Neuronal stem cell (in vitro differentiated cells): ENCODE measurements around the gene TOX2.
A peak's percentile ranks its signal among the peaks of the same experiment; 100 is the strongest.

Source experiments
- DNase-seq: peaks from one replicate; pipeline ENCODE4 v3.0.0-alpha.2; 2013; ENCODE audit warnings: low spot score
- H2AFZ ChIP-seq: one replicate; pipeline ENCODE4 v1.6.1; 2013; ENCODE audit warnings: mild to moderate bottlenecking, low read length, inconsistent platforms
- H2AK5ac ChIP-seq: 2 replicates; pipeline ENCODE4 v1.6.1; 2013; ENCODE audit warnings: low read depth, mild to moderate bottlenecking, inconsistent platforms, low read length, moderate library complexity, mixed read lengths
- H2BK120ac ChIP-seq: 2 replicates; pipeline ENCODE4 v1.6.1; 2013; ENCODE audit warnings: low read depth, mild to moderate bottlenecking, inconsistent platforms, low read length, moderate library complexity, mixed read lengths
- H2BK12ac ChIP-seq: one replicate; pipeline ENCODE4 v1.6.1; 2013; ENCODE audit warnings: low read length, inconsistent platforms
- H2BK15ac ChIP-seq: 2 replicates; pipeline ENCODE4 v1.6.1; 2013; ENCODE audit warnings: mild to moderate bottlenecking, low read length, inconsistent platforms, mixed read lengths
- H2BK5ac ChIP-seq: one replicate; pipeline ENCODE4 v1.6.1; 2013; ENCODE audit warnings: inconsistent platforms, mild to moderate bottlenecking, low read length, moderate library complexity
- H3K14ac ChIP-seq: one replicate; pipeline ENCODE4 v1.6.1; 2013; ENCODE audit warnings: low read length, inconsistent platforms
- H3K18ac ChIP-seq: 2 replicates; pipeline ENCODE4 v1.6.1; 2013; ENCODE audit warnings: low read length, inconsistent platforms
- H3K23ac ChIP-seq: 2 replicates; pipeline ENCODE4 v1.6.1; 2013; ENCODE audit warnings: low read depth, mild to moderate bottlenecking, mixed read lengths, low read length, inconsistent platforms; ENCODE audit not compliant: poor library complexity
- H3K27ac ChIP-seq: replicated peaks from 3 replicates; pipeline ENCODE4 v1.5.1; 2013; ENCODE audit warnings: low read length, inconsistent platforms
- H3K27me3 ChIP-seq, 3 experiments: 2 replicates each; pipeline ENCODE4 v1.6.1; 2013; ENCODE audit warnings: low read length in 3 of 3, mild to moderate bottlenecking in 2 of 3, inconsistent platforms in 1 of 3, low read depth in 1 of 3, mixed read lengths in 1 of 3, moderate library complexity in 1 of 3; ENCODE audit not compliant: control insufficient read depth in 3 of 3, insufficient read depth in 3 of 3
- H3K36me3 ChIP-seq, 2 donors: replicated peaks in 1 of 2; 2 replicates each; pipeline ENCODE4 v1.6.1; 2013; ENCODE audit warnings: low read length in 2 of 2; ENCODE audit not compliant: control insufficient read depth in 2 of 2, insufficient read depth in 2 of 2
- H3K4ac ChIP-seq: 2 replicates; pipeline ENCODE4 v1.6.1; 2013; ENCODE audit warnings: inconsistent platforms, mild to moderate bottlenecking, low read length, moderate library complexity
- H3K4me1 ChIP-seq, 2 donors: 1 replicate in 1 of 2; 2 replicates in 1 of 2; pipeline ENCODE4 v1.6.1; 2013; ENCODE audit warnings: low read length in 2 of 2, low read depth in 1 of 2; ENCODE audit not compliant: control insufficient read depth in 2 of 2, insufficient read depth in 1 of 2
- H3K4me2 ChIP-seq: one replicate; pipeline ENCODE4 v1.6.1; 2013; ENCODE audit warnings: mild to moderate bottlenecking, low read length, inconsistent platforms; ENCODE audit not compliant: insufficient read depth, poor library complexity, severe bottlenecking
- H3K4me3 ChIP-seq, 2 donors: 2 replicates each; pipeline ENCODE4 v1.5.1; 2013; ENCODE audit warnings: low read length in 2 of 2, mild to moderate bottlenecking in 2 of 2, inconsistent platforms in 1 of 2, moderate library complexity in 1 of 2
- H3K79me1 ChIP-seq: one replicate; pipeline ENCODE4 v1.6.1; 2013; ENCODE audit warnings: low read depth, mild to moderate bottlenecking, inconsistent platforms, low read length, moderate library complexity
- H3K9ac ChIP-seq: one replicate; pipeline ENCODE4 v1.6.1; 2013; ENCODE audit warnings: mild to moderate bottlenecking, low read depth, low read length, inconsistent platforms; ENCODE audit not compliant: poor library complexity
- H3K9me3 ChIP-seq, 2 donors: replicated peaks in 1 of 2; 2 replicates each; pipeline versions ENCODE3 to v1.6.1; 2013; ENCODE audit warnings: low read length in 2 of 2, mild to moderate bottlenecking in 2 of 2, inconsistent platforms in 1 of 2, low read depth in 1 of 2, mixed read lengths in 1 of 2, moderate library complexity in 1 of 2; ENCODE audit not compliant: control insufficient read depth in 2 of 2, insufficient read depth in 1 of 2
- H4K8ac ChIP-seq: one replicate; pipeline ENCODE4 v1.6.1; 2013; ENCODE audit warnings: low read depth, mild to moderate bottlenecking, inconsistent platforms, low read length, moderate library complexity
- H4K91ac ChIP-seq: one replicate; pipeline ENCODE4 v1.6.1; 2013; ENCODE audit warnings: low read length, low read depth, mild to moderate bottlenecking, inconsistent platforms; ENCODE audit not compliant: poor library complexity
- WGBS, 2 donors: extraction: QIAGEN DNeasy Blood & Tissue Kit; methylation state at CpG; one replicate each; pipeline ENCODE4 v1.1.7; 2013; ENCODE audit warnings: missing lambda C conversion rate in 2 of 2, mixed read lengths in 1 of 2; ENCODE audit not compliant: insufficient read length in 2 of 2, insufficient replicate concordance in 1 of 2; ENCODE audit errors: extremely low coverage in 2 of 2; 5-methylcytosine and 5-hydroxymethylcytosine counted together

Gene TOX2

DNA sequence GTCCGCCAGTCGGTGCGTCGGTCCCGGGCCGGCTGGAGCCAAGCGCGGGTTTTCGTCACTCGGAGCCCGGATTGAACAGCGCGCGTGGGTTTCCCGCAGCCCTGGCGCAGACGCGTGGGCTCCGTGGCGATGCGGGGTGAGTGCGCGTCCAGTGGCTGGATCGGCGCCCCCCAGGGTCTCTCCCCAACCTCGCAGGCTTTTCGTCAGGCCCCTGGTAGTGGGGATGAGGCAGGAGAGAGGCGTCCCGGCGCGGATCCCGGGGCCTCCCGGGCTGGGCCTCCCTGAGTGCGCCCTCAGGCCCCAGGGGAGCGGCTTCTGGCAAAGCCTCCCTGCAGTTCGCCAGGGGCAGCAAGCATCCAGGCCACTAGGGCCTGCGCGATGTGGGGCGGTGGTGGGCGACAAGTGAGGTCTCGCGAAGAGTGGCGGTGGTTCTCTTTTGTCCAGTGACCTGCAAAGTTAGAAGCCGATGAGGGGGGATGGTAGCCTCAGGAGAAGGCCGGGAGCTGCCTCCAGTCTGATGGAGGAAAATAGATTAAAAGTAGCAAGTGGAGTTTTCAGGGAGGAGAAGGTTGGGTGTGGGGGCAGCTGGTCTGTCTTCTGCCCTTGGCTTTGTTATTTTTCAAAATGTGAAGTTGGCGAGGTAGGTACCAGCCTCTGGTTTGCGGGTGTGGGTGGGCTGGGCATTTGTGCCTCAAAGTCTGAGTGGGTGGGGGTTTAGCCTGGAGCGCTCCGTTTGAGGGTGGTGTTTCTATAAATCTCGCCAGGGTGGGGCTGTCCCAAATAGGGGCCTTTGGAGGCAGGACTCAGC is 1.6 kb downstream of the TOX2 start:
- no peaks in the 10 kb centered on the region for H3K36me3 ChIP-seq
- H4K91ac ChIP-seq = no peak overlapping the region
- peaks cover 13% of the 10 kb centered on the region in 2 donors for H3K4me1 ChIP-seq
- peak overlapping the region; percentile 88 for H2BK5ac ChIP-seq
- peak overlapping the region; percentile 2 for H3K14ac ChIP-seq
- no CpG with 5 or more reads among the region's 50 CpGs for WGBS, 2 donors
- H4K8ac ChIP-seq = no peak overlapping the region
- peak overlapping the region; percentile 93 for H3K18ac ChIP-seq
- no peak overlapping the region for H2BK120ac ChIP-seq
- peak overlapping the region; percentile 96 for H3K4me2 ChIP-seq
- H2AFZ ChIP-seq = peak overlapping the region; percentile 76
- DNase-seq = no peak
- H2AK5ac ChIP-seq = peak overlapping the region; percentile 11
- peak overlapping the region in 1 of 2 donors; percentile 74 for H3K4me3 ChIP-seq
- peak overlapping the region; percentile 97 for H2BK15ac ChIP-seq
- peak overlapping the region; percentile 46 for H2BK12ac ChIP-seq
- peak overlapping the region; percentile 98 for H3K23ac ChIP-seq
- H3K27me3 ChIP-seq = peaks cover 8 to 56% (median 24%) of the 10 kb centered on the region in 3 experiments
- H3K27ac ChIP-seq = no peak overlapping the region
- H3K9me3 ChIP-seq = peaks cover 2 to 9% of the 10 kb centered on the region in 2 donors
- H3K4ac ChIP-seq = no peak overlapping the region
- peak overlapping the region; percentile 91 for H3K9ac ChIP-seq
- peaks cover 3% of the 10 kb centered on the region for H3K79me1 ChIP-seq

DNA sequence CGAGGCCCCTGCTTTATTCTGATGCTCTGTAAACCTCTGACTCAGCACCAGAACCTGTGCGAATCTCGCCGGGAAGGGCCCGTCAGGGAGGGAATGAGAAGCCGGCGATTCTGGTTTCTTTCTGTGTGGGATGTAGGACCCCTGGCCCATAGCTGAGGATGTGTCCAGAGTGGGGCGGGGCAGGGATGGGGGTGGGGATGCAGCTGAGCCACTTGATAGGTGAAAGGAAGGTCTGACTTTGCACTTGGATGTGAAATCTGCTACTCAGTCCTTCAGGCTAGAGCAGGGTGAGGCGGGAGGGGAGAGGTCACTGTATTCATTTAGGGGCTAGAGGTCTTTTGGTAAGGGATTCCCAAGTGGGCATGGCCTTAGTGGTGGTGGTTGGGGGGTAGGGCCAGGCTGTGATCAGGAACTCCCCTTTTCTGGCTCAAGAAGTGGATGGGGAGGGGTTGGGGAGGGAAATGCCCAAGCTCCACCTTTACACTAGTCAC is 2.3 kb downstream of the TOX2 start:
- Histone ChIP-seq H2AK5ac (no peak overlapping the region), H2BK12ac (no peak overlapping the region), H3K27ac (no peak overlapping the region), H3K18ac (no peak overlapping the region), H2BK5ac (peak overlapping the region; percentile 88), H3K4ac (no peak overlapping the region), H3K27me3 (peaks cover 8 to 56% (median 24%) of the 10 kb centered on the region in 3 experiments), H3K79me1 (peaks cover 3% of the 10 kb centered on the region), H4K91ac (no peak overlapping the region), H3K9me3 (peaks cover 2 to 9% of the 10 kb centered on the region in 2 donors), H3K9ac (no peak overlapping the region), H3K36me3 (no peaks in the 10 kb centered on the region), H3K23ac (no peak overlapping the region), H3K4me2 (peak overlapping the region; percentile 96), H3K4me1 (peaks cover 13% of the 10 kb centered on the region in 2 donors), H2AFZ (no peak overlapping the region), H2BK120ac (no peak overlapping the region), H3K14ac (peak overlapping the region; percentile 2), H4K8ac (no peak overlapping the region), H3K4me3 (no peak overlapping the region), H2BK15ac (peak overlapping the region; percentile 3)
- WGBS, 2 donors = no CpG with 5 or more reads among the region's 9 CpGs
- no peak for DNase-seq

DNA sequence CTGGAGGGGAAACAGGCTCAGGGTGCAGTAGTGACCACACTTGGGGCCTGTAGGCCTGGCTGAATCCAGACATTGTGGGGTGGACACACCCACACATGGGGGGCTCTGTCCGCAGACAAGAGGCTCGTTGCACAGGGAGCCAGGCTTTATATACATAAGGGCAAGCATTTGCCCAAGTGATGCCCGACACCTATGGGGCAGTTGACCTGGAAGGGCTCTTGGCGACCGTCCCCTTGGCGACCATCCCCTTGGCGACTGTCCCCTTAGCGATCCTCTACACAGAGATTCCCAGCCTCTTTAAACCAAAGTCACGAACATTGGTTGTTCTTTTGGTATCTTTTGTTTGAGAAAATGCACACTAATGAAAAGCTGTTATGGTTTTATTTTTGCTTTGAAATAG is 2.7 kb downstream of the TOX2 start:
- Histone ChIP-seq H3K4ac (no peak overlapping the region), H3K9ac (no peak overlapping the region), H3K4me3 (no peak overlapping the region), H3K9me3 (peaks cover 2 to 8% of the 10 kb centered on the region in 2 donors), H3K4me2 (no peak overlapping the region), H3K27me3 (peaks cover 8 to 56% (median 24%) of the 10 kb centered on the region in 3 experiments), H2BK12ac (no peak overlapping the region), H3K27ac (no peak overlapping the region), H3K4me1 (peaks cover 13% of the 10 kb centered on the region in 2 donors), H2BK120ac (no peak overlapping the region), H2BK15ac (no peak overlapping the region), H2AFZ (no peak overlapping the region), H3K36me3 (no peaks in the 10 kb centered on the region), H3K18ac (no peak overlapping the region), H4K91ac (no peak overlapping the region), H3K23ac (no peak overlapping the region), H4K8ac (no peak overlapping the region), H2AK5ac (no peak overlapping the region), H3K14ac (no peak overlapping the region), H2BK5ac (no peak overlapping the region), H3K79me1 (peaks cover 3% of the 10 kb centered on the region)
- WGBS, 2 donors = no CpG with 5 or more reads among the region's 9 CpGs
- no peak for DNase-seq

DNA sequence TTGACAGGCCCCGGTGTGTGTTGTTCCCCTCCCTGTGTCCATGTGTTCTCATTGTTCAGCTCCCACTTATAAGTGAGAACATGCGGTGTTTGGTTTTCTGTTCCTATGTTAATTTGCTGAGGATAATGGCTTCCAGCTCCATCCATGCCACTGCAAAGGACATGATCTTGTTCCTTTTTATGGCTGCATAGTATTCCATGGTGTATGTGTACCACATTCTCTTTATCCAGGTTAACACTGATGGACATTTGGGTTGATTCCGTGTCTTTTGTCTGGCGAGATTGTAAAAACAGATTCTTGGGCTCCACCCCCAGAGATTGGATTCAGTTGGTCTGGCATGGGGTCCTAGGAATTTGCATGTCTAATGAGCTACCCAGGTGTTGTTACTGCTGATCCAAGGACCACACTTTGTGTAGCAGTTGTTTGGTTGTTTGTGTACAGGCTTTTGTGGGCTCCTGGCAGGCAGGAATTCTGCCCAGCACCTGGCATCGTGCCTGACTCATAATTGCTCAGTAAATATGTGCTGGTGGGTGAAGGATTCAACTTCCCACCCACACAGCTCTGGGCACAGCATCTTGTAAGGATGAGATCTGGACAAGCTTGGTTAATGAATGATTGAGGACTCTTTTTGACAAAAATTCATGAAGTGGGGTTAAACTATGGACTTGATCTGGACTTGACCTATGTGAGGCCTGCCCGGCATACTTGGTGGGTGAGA is 5.2 kb downstream of the TOX2 start:
- WGBS, 2 donors = no CpG with 5 or more reads among the region's 6 CpGs
- H3K4me3 ChIP-seq = no peak overlapping the region
- no peak overlapping the region for H3K23ac ChIP-seq
- H3K4me1 ChIP-seq = peaks cover 10 to 13% of the 10 kb centered on the region in 2 donors
- peaks cover 8 to 58% (median 24%) of the 10 kb centered on the region in 3 experiments for H3K27me3 ChIP-seq
- no peak overlapping the region for H3K14ac ChIP-seq
- H2BK5ac ChIP-seq = no peak overlapping the region
- no peak overlapping the region for H2BK15ac ChIP-seq
- H2BK120ac ChIP-seq = no peak overlapping the region
- no peak overlapping the region for H3K27ac ChIP-seq
- H2AFZ ChIP-seq = no peak overlapping the region
- DNase-seq = no peak
- H2BK12ac ChIP-seq = no peak overlapping the region
- H3K9me3 ChIP-seq = peaks cover 0 to 2% of the 10 kb centered on the region in 2 donors
- no peak overlapping the region for H3K18ac ChIP-seq
- H3K79me1 ChIP-seq = peaks cover 3% of the 10 kb centered on the region
- H3K4ac ChIP-seq = no peak overlapping the region
- H4K91ac ChIP-seq = no peak overlapping the region
- no peak overlapping the region for H4K8ac ChIP-seq
- no peaks in the 10 kb centered on the region for H3K36me3 ChIP-seq
- no peak overlapping the region for H2AK5ac ChIP-seq
- no peak overlapping the region for H3K4me2 ChIP-seq
- no peak overlapping the region for H3K9ac ChIP-seq
